ENCODE results near the gene PPM1H. TPM values are rescaled to one million over a fixed set of nuclear protein-coding genes. Genes with fewer than 3 reads are reported as not detected.

PPM1H gene
- total RNA-seq, 1 donor from 2014 or later = 3.9 TPM

DNA sequence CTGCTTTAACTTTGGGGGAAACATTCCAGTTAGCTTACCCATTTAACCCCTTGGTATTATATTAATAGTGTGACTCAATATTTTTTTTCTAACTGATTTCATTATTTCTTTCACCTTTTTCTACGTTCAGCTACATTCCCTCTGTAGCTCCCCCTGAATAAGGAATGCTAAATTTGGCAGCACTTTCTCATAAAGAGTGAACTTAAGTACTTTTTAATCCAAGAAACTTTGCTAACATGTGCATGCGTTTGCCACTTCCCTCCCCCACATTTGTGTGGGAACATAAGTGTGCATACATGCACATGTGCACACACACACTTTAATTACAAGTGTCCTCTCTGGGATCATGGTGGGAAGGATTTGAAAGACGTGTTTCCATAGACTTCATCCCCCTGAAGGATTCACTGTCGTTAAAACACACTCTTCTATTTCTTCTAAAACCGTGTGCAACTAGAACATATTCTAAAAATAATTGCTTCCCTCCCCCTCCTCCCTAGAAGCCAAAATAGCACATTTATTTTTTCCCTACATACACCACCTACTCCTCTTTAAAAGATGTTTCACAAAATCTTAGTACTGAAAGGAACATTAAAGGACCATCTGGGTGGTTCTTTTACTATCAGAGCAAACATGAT is 142.6 kb downstream of the PPM1H start:
- DNase-seq (ENCODE audit: low read depth) = no peak
- TF ChIP-seq, protein P1, sequence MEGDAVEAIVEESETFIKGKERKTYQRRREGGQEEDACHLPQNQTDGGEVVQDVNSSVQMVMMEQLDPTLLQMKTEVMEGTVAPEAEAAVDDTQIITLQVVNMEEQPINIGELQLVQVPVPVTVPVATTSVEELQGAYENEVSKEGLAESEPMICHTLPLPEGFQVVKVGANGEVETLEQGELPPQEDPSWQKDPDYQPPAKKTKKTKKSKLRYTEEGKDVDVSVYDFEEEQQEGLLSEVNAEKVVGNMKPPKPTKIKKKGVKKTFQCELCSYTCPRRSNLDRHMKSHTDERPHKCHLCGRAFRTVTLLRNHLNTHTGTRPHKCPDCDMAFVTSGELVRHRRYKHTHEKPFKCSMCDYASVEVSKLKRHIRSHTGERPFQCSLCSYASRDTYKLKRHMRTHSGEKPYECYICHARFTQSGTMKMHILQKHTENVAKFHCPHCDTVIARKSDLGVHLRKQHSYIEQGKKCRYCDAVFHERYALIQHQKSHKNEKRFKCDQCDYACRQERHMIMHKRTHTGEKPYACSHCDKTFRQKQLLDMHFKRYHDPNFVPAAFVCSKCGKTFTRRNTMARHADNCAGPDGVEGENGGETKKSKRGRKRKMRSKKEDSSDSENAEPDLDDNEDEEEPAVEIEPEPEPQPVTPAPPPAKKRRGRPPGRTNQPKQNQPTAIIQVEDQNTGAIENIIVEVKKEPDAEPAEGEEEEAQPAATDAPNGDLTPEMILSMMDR (conservative IDR thresholded peaks at IDR 0.05; ENCODE audit: low read depth, low read length) = no peak
- no peak overlapping the region for H3K4me3 ChIP-seq (ENCODE audit: low read depth, low read length)

DNA sequence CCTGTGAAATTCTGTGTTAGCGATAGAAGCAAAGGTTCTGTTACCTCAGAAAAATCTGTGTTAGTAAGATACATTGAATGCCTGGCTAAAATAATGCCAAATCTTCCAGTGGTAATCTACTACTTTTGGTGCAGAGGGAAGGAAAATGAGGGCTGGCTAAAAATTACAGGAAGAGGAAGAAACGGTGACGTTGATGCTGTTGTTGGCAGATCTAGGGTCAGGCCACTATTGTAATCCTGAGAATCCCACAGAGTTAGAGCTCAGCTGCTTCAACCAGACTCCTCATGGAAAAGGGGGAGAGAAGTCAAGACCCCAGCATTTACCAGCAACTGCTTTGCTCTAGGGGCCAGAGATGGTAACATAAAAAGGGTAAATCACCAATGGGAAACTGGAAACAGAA is 145.1 kb downstream of the PPM1H start:
- H3K4me3 ChIP-seq (ENCODE audit: low read depth, low read length) = no peak overlapping the region
- TF ChIP-seq, protein P1 (conservative IDR thresholded peaks at IDR 0.05; ENCODE audit: low read depth, low read length) = no peak
- no peak for DNase-seq (ENCODE audit: low read depth)

DNA sequence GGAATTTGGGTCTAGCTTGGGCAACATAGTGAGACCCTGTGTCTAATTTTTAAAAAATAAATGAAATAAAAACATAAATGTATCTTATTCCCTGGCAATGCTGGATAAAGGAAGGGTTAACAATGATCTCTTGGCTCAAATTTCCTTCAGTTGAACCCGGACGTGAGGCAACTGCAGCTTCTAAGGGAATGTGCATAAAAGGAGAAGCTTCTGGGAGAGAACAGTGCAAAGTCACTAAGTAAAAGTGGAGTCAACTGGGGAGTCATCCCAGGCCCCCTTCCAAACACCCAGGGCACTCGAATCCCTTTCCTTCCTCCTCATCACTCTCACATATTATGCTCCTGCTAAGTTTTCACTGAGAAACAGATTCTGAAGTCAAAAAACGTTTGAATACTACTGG is 147.3 kb downstream of the PPM1H start:
- H3K4me3 ChIP-seq (ENCODE audit: low read depth, low read length) = no peak overlapping the region
- no peak for DNase-seq (ENCODE audit: low read depth)
- TF ChIP-seq, protein P1 (conservative IDR thresholded peaks at IDR 0.05; ENCODE audit: low read depth, low read length) = no peak

DNA sequence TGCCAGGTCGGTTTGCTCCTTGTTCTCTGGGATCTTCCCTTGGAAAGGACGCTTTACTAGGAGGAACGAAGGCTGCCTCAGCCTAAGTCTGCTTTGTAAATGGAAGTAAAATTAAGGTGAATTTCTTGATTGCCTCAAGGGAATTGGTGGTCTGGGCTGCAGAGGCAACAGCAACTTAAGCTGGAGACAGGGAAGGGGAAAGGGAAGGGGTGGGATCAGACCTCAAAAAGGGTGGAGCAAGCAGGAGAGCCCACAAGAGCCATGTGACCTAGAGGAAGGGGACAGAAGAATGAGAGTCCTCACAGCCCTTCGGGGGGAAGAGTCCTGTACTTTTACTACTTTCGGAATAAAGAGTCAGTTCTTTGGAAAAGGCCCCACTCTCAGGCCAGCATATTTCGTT is 147.9 kb downstream of the PPM1H start:
- no peak for DNase-seq (ENCODE audit: low read depth)

DNA sequence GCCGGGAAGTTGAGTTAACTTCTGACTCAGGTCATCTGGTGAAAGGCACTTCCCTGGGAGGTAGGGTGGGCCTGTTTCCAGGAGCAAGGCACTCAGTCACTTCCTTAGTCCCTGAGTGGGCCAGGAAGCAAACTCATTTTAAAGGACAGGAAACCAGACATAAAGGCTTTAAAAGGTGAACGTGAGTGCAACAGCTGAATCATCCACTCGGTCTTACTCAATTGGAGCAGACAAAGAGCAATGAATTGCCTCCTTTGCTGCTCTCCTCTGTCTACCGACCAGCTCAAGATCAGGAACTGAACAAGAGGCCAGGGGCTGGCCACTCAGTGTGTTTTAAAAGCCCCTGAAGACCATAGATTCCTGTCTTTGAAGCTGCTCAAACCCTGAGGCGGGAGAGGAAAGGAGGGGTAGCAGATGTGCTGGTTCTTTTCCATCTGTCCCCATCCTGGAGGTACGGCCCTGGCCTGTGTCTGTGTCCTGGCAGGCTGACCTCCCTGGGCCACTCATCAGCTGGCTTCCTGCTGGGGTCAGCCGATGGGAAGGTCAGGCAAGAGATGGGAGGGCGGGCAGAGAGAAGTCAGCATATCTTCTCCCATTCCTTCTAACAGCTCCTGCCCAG is 148.9 kb downstream of the PPM1H start:
- H3K4me3 ChIP-seq (ENCODE audit: low read depth, low read length) = no peak overlapping the region
- TF ChIP-seq, protein P1 (conservative IDR thresholded peaks at IDR 0.05; ENCODE audit: low read depth, low read length) = no peak
- DNase-seq (ENCODE audit: low read depth) = peak; percentile 84

More for the DNA sequence above, 147.9 kb downstream of the PPM1H start:
- H3K4me3 ChIP-seq (ENCODE audit: low read depth, low read length) = no peak overlapping the region
- TF ChIP-seq, protein P1 (conservative IDR thresholded peaks at IDR 0.05; ENCODE audit: low read depth, low read length) = no peak

DNA sequence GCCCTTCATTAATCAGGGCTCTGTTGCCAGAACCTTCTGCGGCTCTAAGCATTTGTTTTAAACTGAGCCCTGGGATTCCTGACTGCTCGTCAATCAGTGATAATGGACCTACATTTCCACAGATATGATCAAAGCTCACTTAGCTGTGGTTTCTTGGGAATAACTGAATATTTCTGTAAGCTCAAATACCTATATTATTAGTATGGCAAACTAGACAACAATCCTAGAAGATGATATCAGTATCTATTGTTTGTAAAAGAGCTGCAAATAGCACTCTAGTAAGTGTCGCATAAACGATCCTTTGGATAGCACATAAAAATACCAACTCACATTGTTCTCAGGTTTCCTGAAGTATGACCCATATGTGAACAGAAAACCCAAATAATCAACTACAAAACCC is 150.4 kb downstream of the PPM1H start:
- no peak overlapping the region for H3K4me3 ChIP-seq (ENCODE audit: low read depth, low read length)
- TF ChIP-seq, protein P1 (conservative IDR thresholded peaks at IDR 0.05; ENCODE audit: low read depth, low read length) = no peak
- DNase-seq (ENCODE audit: low read depth) = no peak

DNA sequence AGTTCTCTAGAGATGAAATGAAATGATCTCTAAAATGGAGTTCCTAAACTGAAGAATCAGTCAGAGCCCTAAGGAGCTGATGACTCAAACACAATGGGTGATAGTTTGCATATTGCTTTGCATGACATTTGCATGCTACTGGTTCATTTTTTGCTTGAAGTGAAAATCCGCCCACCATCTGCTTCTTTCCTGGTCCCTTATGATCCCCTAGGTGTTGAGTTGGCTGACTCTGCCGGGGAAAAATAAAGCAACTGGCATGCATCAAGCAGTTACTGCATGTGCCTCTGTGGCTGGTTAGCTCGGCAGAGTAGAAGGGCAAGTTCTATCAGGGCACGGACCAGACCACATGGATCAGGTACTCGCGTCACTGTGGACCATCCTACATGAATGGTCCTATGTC is 151.1 kb downstream of the PPM1H start:
- DNase-seq (ENCODE audit: low read depth) = no peak
- H3K4me3 ChIP-seq (ENCODE audit: low read depth, low read length) = no peak overlapping the region
- TF ChIP-seq, protein P1 (conservative IDR thresholded peaks at IDR 0.05; ENCODE audit: low read depth, low read length) = no peak
